Liver (tissue), 9 donors: Measurements from ENCODE around the gene KRT36. TPM values are rescaled to one million over a fixed set of nuclear protein-coding genes. Genes with fewer than 3 reads are reported as not detected.

Source experiments
- DNase-seq: peaks from one replicate; pipeline ENCODE4 v3.0.0-alpha.2; 2017; ENCODE audit warnings: low spot score
- H3K27ac ChIP-seq, 2 donors: one replicate each; pipeline ENCODE4 v1.7.0; 2013; ENCODE audit warnings: inconsistent platforms in 2 of 2, low read length in 2 of 2, control low read depth in 1 of 2, low read depth in 1 of 2, mild to moderate bottlenecking in 1 of 2
- H3K27me3 ChIP-seq, 4 donors: one replicate each; pipeline versions ENCODE4 v1.6.1 to v1.7.0; 2013; ENCODE audit warnings: low read length in 3 of 4, inconsistent platforms in 1 of 4, mild to moderate bottlenecking in 1 of 4, moderate library complexity in 1 of 4; ENCODE audit not compliant: control insufficient read depth in 4 of 4, insufficient read depth in 4 of 4
- H3K36me3 ChIP-seq, 4 donors: one replicate each; pipeline versions ENCODE4 v1.6.1 to v1.7.0; 2013; ENCODE audit warnings: low read length in 3 of 4, mild to moderate bottlenecking in 3 of 4, low read depth in 1 of 4, moderate library complexity in 1 of 4; ENCODE audit not compliant: control insufficient read depth in 4 of 4, insufficient read depth in 3 of 4
- H3K4me1 ChIP-seq, 4 donors: one replicate each; pipeline versions ENCODE4 v1.6.1 to v1.7.0; 2013; ENCODE audit warnings: low read length in 3 of 4, mild to moderate bottlenecking in 3 of 4, moderate library complexity in 1 of 4; ENCODE audit not compliant: control insufficient read depth in 4 of 4, insufficient read depth in 4 of 4
- H3K4me3 ChIP-seq, 3 donors: one replicate each; pipeline versions ENCODE4 v1.6.1 to v1.7.0; 2013; ENCODE audit warnings: low read length in 3 of 3, control low read depth in 1 of 3, low read depth in 1 of 3, mild to moderate bottlenecking in 1 of 3
- H3K9ac ChIP-seq, 2 donors: one replicate each; pipeline ENCODE4 v1.7.0; 2013; ENCODE audit warnings: low read length in 2 of 2, mild to moderate bottlenecking in 2 of 2, moderate library complexity in 2 of 2, control low read depth in 1 of 2, low read depth in 1 of 2
- H3K9me3 ChIP-seq, 4 donors: one replicate each; pipeline versions ENCODE4 v1.6.1 to v1.7.0; 2013; ENCODE audit warnings: low read length in 3 of 4; ENCODE audit not compliant: control insufficient read depth in 4 of 4
- ATF3 ChIP-seq: IDR thresholded peaks from 2 replicates; pipeline ENCODE4 v1.6.1; 2016; ENCODE audit warnings: antibody characterized with exemption
- CTCF ChIP-seq: fragments of 150-350 bp; IDR thresholded peaks from 2 replicates; pipeline ENCODE4 v1.5.1; 2017; ENCODE audit warnings: improper control_type of control experiment, low read depth, low read length; ENCODE audit not compliant: missing input control
- EGR1 ChIP-seq, 2 donors: IDR thresholded peaks; 2 replicates each; pipeline ENCODE4 v1.6.1; 2016 to 2018; ENCODE audit warnings: antibody characterized with exemption in 2 of 2, low read depth in 2 of 2
- FOXA1 ChIP-seq: IDR thresholded peaks from 2 replicates; pipeline ENCODE4 v1.6.1; 2016; ENCODE audit warnings: antibody characterized with exemption
- FOXA2 ChIP-seq: IDR thresholded peaks from 2 replicates; pipeline ENCODE4 v1.6.1; 2016; ENCODE audit warnings: antibody characterized with exemption
- GABPA ChIP-seq, 2 donors: IDR thresholded peaks in 1 of 2; conservative IDR thresholded peaks in 1 of 2; 2 replicates each; pipeline ENCODE4 v1.6.1; 2016; ENCODE audit warnings: antibody characterized with exemption in 2 of 2, mild to moderate bottlenecking in 1 of 2, moderate library complexity in 1 of 2
- HNF4A ChIP-seq, 2 donors: conservative IDR thresholded peaks; 2 replicates each; pipeline ENCODE4 v1.6.1; 2016; ENCODE audit warnings: antibody characterized with exemption in 2 of 2, mild to moderate bottlenecking in 2 of 2
- HNF4G ChIP-seq: IDR thresholded peaks from 2 replicates; pipeline ENCODE4 v1.6.1; 2016; ENCODE audit warnings: antibody characterized with exemption
- JUND ChIP-seq, 2 donors: IDR thresholded peaks; 2 replicates each; pipeline ENCODE4 v1.6.1; 2016; ENCODE audit warnings: antibody characterized with exemption in 2 of 2
- MAX ChIP-seq: IDR thresholded peaks from 2 replicates; pipeline ENCODE4 v1.6.1; 2016; ENCODE audit warnings: antibody characterized with exemption
- NR2F2 ChIP-seq: IDR thresholded peaks from 2 replicates; pipeline ENCODE4 v1.6.1; 2016; ENCODE audit warnings: antibody characterized with exemption
- RAD21 ChIP-seq, 2 donors: IDR thresholded peaks; 2 replicates each; pipeline ENCODE4 v1.6.1; 2016; ENCODE audit warnings: antibody characterized with exemption in 2 of 2, mild to moderate bottlenecking in 2 of 2
- REST ChIP-seq: IDR thresholded peaks from 2 replicates; pipeline ENCODE4 v1.6.1; 2016; ENCODE audit warnings: antibody characterized with exemption, mild to moderate bottlenecking
- RXRA ChIP-seq, 2 donors: IDR thresholded peaks; 2 replicates each; pipeline ENCODE4 v1.6.1; 2017 to 2018; ENCODE audit warnings: antibody characterized with exemption in 2 of 2, mild to moderate bottlenecking in 1 of 2
- SP1 ChIP-seq: IDR thresholded peaks from 2 replicates; pipeline ENCODE4 v1.6.1; 2018; ENCODE audit warnings: antibody characterized with exemption, mild to moderate bottlenecking
- TAF1 ChIP-seq: conservative IDR thresholded peaks from 2 replicates; pipeline ENCODE4 v1.6.1; 2016; ENCODE audit warnings: antibody characterized with exemption, mild to moderate bottlenecking
- YY1 ChIP-seq: IDR thresholded peaks from 2 replicates; pipeline ENCODE4 v1.6.1; 2016; ENCODE audit warnings: antibody characterized with exemption, mild to moderate bottlenecking
- ZBTB33 ChIP-seq: IDR thresholded peaks from 2 replicates; pipeline ENCODE4 v1.6.1; 2016; ENCODE audit warnings: antibody characterized with exemption
- WGBS: extraction: QIAGEN DNeasy Blood & Tissue Kit; methylation state at CpG from one replicate; pipeline ENCODE4 v1.1.7; 2013; 5-methylcytosine and 5-hydroxymethylcytosine counted together
- polyA plus RNA-seq, 2 donors: library from polyadenylated mRNA; stranded (reverse) in 1 of 2; unstranded in 1 of 2; fragments of 200-250 nt in 1 of 2; fragments of >200 nt in 1 of 2; fragmentation: Nextera tagmentation in 1 of 2; extraction: Ambion mirVana in 1 of 2; gene quantifications; one replicate each; pipeline versions ENCODE4 v1.2.1 to v1.2.3, GENCODE V29; 2013 to 2015
- total RNA-seq, 2 donors: library from RNA; depleted of rRNA; stranded (reverse); fragments of >200 nt; gene quantifications; one replicate each; pipeline ENCODE4 v1.2.3, GENCODE V29; 2014
- donor health status: healthy.
- donor health status: healthy.
- donor health status: healthy.
- donor health status: healthy.
- donor health status: healthy.

The KRT36 gene
- total and polyA plus RNA-seq, 4 donors, result 0.05 TPM; not detected in 3

- no peaks in the 10 kb centered on the region for H3K9me3 ChIP-seq
- H3K36me3 ChIP-seq, result no peaks in the 10 kb centered on the region
- no peak overlapping the region for H3K4me3 ChIP-seq
- no peak overlapping the region for H3K27ac ChIP-seq
- no peak for DNase-seq
- WGBS, result 89% methylated on average over 7 of the region's 7 CpGs
- H3K27me3 ChIP-seq, result peaks cover 0 to 2% (median 0%) of the 10 kb centered on the region in 4 donors
- no peak overlapping the region for H3K9ac ChIP-seq
- no peak for TF ChIP-seq TAF1
- TF ChIP-seq FOXA1, result no peak
- no peak for TF ChIP-seq MAX
- no peak for TF ChIP-seq HNF4A (conservative IDR thresholded peaks at IDR 0.05)
- TF ChIP-seq NR2F2, result no peak
- no peak for TF ChIP-seq YY1
- no peak for TF ChIP-seq JUND (IDR thresholded peaks at IDR 0.05)
- no peak for TF ChIP-seq REST
- TF ChIP-seq ATF3, result no peak
- no peak for TF ChIP-seq RXRA (IDR thresholded peaks at IDR 0.05)
- TF ChIP-seq ZBTB33, result no peak
- no peak for TF ChIP-seq EGR1 (IDR thresholded peaks at IDR 0.05; ENCODE audit: low read depth in 2 of 2)
- no peak for TF ChIP-seq SP1
- TF ChIP-seq RAD21 (IDR thresholded peaks at IDR 0.05), result no peak
- TF ChIP-seq GABPA (IDR thresholded peaks at IDR 0.05 in 1 of 2, conservative IDR thresholded peaks at IDR 0.05 in 1 of 2), result no peak
- TF ChIP-seq CTCF, result no peak
- no peak for TF ChIP-seq FOXA2
- no peak for TF ChIP-seq HNF4G
- no peaks in the 10 kb centered on the region for H3K4me1 ChIP-seq
Observed at GRCh38 chr17:41537614-41537954, 47.9 kb upstream of the KRT36 start.
